ENCODE results near the gene KANTR.

- no peak for TF ChIP-seq CTCF (conservative IDR thresholded peaks at IDR 0.05; ENCODE audit: low read depth, low read length)
- TF ChIP-seq EZH2phosphoT487 (IDR thresholded peaks at IDR 0.05; ENCODE audit: borderline replicate concordance, low read length): no peak
Observed at GRCh38 chrX:53155512-53156206, 61.7 kb downstream of the KANTR start.

Data from PC-3 (cell line).